ENCODE data around the gene TUBGCP2. TPM values are rescaled to one million over a fixed set of nuclear protein-coding genes. Genes with fewer than 3 reads are reported as not detected.
"Not testable (repeated sequence)": the region's sequence is repeated elsewhere in the genome, so short reads cannot be mapped to it uniquely, and the experiment has no call there.

TUBGCP2 gene
- total RNA-seq, 4 donors from 2014 or later: 37.5 to 68.3 (median 47.6) TPM

DNA sequence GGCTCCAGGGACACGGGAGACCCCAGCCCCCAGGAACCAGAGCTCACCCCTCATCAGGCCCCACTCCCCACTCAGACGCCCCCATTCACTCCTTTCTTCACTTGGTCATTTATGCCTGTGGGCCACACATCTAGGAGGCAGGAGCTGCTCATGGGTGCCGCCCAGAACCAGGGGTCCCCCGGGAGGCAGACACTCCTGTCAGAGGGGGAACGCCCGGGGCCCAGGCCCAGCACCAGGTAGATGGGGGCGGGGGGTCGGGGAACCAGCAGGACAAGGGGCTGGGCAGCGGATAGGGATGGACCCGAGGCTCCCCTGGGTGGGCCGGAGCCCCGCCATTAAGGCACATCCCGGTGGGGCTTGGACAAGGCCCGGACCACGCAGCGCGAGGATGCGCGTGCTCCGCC is 16.2 kb upstream of the TUBGCP2 start:
- H3K27me3 ChIP-seq: peaks cover 52% of the 10 kb centered on the region
- TF ChIP-seq, protein P1, sequence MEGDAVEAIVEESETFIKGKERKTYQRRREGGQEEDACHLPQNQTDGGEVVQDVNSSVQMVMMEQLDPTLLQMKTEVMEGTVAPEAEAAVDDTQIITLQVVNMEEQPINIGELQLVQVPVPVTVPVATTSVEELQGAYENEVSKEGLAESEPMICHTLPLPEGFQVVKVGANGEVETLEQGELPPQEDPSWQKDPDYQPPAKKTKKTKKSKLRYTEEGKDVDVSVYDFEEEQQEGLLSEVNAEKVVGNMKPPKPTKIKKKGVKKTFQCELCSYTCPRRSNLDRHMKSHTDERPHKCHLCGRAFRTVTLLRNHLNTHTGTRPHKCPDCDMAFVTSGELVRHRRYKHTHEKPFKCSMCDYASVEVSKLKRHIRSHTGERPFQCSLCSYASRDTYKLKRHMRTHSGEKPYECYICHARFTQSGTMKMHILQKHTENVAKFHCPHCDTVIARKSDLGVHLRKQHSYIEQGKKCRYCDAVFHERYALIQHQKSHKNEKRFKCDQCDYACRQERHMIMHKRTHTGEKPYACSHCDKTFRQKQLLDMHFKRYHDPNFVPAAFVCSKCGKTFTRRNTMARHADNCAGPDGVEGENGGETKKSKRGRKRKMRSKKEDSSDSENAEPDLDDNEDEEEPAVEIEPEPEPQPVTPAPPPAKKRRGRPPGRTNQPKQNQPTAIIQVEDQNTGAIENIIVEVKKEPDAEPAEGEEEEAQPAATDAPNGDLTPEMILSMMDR (IDR thresholded peaks at IDR 0.05): no peak
- TF ChIP-seq POLR2A (IDR thresholded peaks at IDR 0.05): no peak
- no peak for TF ChIP-seq POLR2AphosphoS5 (IDR thresholded peaks at IDR 0.05)
- no peak for TF ChIP-seq EP300 (IDR thresholded peaks at IDR 0.05; ENCODE audit: low read depth)
- in situ Hi-C loops (cut with MboI; ENCODE audit: low pct_ligation_motif_present in 1 of 4, low pct_unique_long_range_greater_than_20kb in 1 of 4, low sequenced_read_pairs in 3 of 4) (loop anchor here in 1 of 4 donors (10.0 kb wide), 1 partner anchor 180 kb away; no protein-coding TSS in a partner anchor), intact Hi-C loops (cut with DNase I; ENCODE audit: low total_unique reads) (loop anchor here (1.0 kb wide), 1 partner anchor 23 kb away; no protein-coding TSS in a partner anchor)
- no peaks in the 10 kb centered on the region for H3K36me3 ChIP-seq
- 12% methylated on average over 20 of the region's 20 CpGs; no CpG with 5 or more reads in 1 of the 2 donors for WGBS, 2 donors (ENCODE audit: low coverage in 1 of 2)
- DNase-seq: no peak
- peak overlapping the region in 2 of 4 donors; percentile 33 to 45 for H3K4me3 ChIP-seq
- H3K4me1 ChIP-seq: peaks cover 12 to 23% (median 20%) of the 10 kb centered on the region in 4 donors
- no peaks in the 10 kb centered on the region for H3K9me3 ChIP-seq
- no peak overlapping the region for H3K27ac ChIP-seq

DNA sequence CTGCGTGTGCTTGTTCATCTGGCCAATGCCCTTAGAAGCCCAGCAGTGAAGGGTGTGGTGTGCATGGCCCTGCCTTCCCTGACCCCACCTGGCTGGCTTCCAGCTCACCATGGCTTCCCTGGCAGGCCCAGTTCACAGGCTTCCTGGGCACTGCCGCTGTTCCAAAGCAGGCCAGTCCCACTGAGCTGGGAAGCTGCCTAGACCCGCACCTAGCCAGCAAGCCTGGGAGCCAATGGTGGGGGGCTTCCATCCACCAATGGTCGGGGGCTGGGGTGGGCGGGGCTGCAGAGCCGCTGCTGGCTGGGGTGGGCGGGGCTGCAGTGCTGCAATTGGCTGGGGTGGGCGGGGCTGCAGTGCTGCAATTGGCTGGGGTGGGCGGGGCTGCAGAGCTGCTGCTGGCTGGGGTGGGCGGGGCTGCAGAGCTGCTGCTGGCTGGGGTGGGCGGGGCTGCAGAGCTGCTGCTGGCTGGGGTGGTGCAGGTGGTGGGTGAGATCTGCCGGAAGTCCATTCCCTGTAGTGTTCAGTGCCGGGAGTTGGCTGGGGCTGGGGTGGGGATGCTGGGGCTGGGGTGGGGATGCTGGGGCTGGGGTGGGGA is 15.6 kb upstream of the TUBGCP2 start:
- intact Hi-C loops (cut with DNase I; ENCODE audit: low total_unique reads): no loop called here
- 10% methylated on average over 5 of the region's 13 CpGs; no CpG with 5 or more reads in 1 of the 2 donors for WGBS, 2 donors (ENCODE audit: low coverage in 1 of 2)
- H3K36me3 ChIP-seq: no peaks in the 10 kb centered on the region
- peaks cover 47% of the 10 kb centered on the region for H3K27me3 ChIP-seq
- in situ Hi-C loops (cut with MboI; ENCODE audit: low pct_ligation_motif_present in 1 of 4, low pct_unique_long_range_greater_than_20kb in 1 of 4, low sequenced_read_pairs in 3 of 4): loop anchor here in 1 of 4 donors (10.0 kb wide), 1 partner anchor 179 kb away; no protein-coding TSS in a partner anchor
- TF ChIP-seq EP300 (IDR thresholded peaks at IDR 0.05; ENCODE audit: low read depth) (no peak), POLR2A (IDR thresholded peaks at IDR 0.05) (no peak), POLR2AphosphoS5 (IDR thresholded peaks at IDR 0.05) (no peak)
- TF ChIP-seq, protein P1 (IDR thresholded peaks at IDR 0.05): no peak
- H3K4me1 ChIP-seq: peaks cover 12 to 19% (median 17%) of the 10 kb centered on the region in 4 donors
- peak overlapping the region in 2 of 4 donors; percentile 7 to 37 for H3K27ac ChIP-seq
- H3K9me3 ChIP-seq: no peaks in the 10 kb centered on the region
- peak overlapping the region in 2 of 4 donors; percentile 24 to 32 for H3K4me3 ChIP-seq
- peak; percentile 84 for DNase-seq

GRCh38 chr10:133322064-133322709 is 13.5 kb upstream of the TUBGCP2 start:
- DNase-seq; H3K4me3 ChIP-seq; H3K9me3 ChIP-seq; H3K36me3 ChIP-seq; intact Hi-C loops (cut with DNase I; ENCODE audit: low total_unique reads); H3K27ac ChIP-seq: not testable (repeated sequence)
- H3K4me1 ChIP-seq: peaks cover 12 to 26% (median 23%) of the 10 kb centered on the region in 4 donors
- WGBS, 2 donors (ENCODE audit: low coverage in 1 of 2): 81 to 82% methylated on average over 2 to 13 of the region's 14 CpGs
- H3K27me3 ChIP-seq: peaks cover 33% of the 10 kb centered on the region
- in situ Hi-C loops (cut with MboI; ENCODE audit: low pct_ligation_motif_present in 1 of 4, low pct_unique_long_range_greater_than_20kb in 1 of 4, low sequenced_read_pairs in 3 of 4): loop anchor here in 1 of 4 donors (10.0 kb wide), 1 partner anchor 177 kb away; no protein-coding TSS in a partner anchor

GRCh38 chr10:133320852-133321422 is 12.3 kb upstream of the TUBGCP2 start:
- peaks cover 21% of the 10 kb centered on the region for H3K27me3 ChIP-seq
- intact Hi-C loops (cut with DNase I; ENCODE audit: low total_unique reads); H3K9me3 ChIP-seq; H3K27ac ChIP-seq; DNase-seq; H3K4me3 ChIP-seq; H3K36me3 ChIP-seq: not testable (repeated sequence)
- in situ Hi-C loops (cut with MboI; ENCODE audit: low pct_ligation_motif_present in 1 of 4, low pct_unique_long_range_greater_than_20kb in 1 of 4, low sequenced_read_pairs in 3 of 4): loop anchor here in 1 of 4 donors (10.0 kb wide), 1 partner anchor 176 kb away; no protein-coding TSS in a partner anchor
- H3K4me1 ChIP-seq: peaks cover 10 to 23% (median 20%) of the 10 kb centered on the region in 4 donors
- 95 to 100% methylated on average over 1 to 6 of the region's 6 CpGs for WGBS, 2 donors (ENCODE audit: low coverage in 1 of 2)
